C4-2B (cell line): Measurements from ENCODE around the gene DPP8.

Experiments used
- ZFX ChIP-seq: fragments of 450-650 bp; IDR thresholded peaks from 2 replicates; pipeline ENCODE4 v1.6.1; 2017
- TF ChIP-seq, protein P1 (sequence below): fragments of 450-650 bp; conservative IDR thresholded peaks from 2 replicates; pipeline ENCODE4 v1.5.1; 2017; ENCODE audit warnings: mild to moderate bottlenecking

DNA sequence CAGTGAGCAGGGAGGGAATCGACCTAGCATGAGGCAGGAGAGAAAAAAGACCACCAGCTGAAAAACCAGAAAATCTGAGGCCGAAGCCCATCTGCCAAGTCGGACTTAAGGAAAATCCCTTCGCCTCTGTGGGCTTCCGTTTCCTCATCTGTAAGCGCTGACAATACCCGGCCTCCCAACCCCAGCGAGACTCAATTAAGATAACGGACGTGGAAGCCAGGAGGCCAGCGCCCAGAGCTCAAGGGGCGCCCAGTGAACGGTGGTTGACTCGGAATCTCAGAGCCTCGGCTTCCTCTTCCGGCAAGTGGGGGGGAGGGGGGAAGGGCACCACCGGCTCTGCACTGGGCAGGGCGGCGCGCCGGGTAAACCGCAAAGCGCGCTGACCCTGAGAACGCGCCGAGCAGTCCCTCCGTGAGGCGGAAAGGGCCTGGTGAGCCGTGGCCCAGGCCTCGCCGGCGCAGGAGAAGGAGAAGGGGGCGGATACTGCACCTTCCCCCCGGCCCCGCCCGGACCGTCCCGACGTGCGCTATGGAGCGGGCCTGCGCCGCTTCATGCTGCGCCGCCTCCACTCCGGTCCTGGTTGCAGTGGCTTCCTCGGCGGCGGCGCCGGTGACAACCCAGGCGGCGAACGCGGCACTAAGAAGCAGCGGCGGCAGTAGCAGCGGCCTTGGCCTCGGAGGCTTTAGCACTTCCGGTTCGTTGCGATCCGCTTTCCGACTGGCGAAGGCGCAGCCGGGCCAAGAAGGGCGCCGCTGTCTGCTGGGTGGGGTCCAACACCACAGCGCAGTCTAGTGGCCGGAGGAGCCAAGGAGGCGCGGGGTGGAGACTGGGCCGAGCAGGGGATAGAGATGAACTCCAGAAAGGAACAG, at the start of gene DPP8:
- TF ChIP-seq, protein P1, sequence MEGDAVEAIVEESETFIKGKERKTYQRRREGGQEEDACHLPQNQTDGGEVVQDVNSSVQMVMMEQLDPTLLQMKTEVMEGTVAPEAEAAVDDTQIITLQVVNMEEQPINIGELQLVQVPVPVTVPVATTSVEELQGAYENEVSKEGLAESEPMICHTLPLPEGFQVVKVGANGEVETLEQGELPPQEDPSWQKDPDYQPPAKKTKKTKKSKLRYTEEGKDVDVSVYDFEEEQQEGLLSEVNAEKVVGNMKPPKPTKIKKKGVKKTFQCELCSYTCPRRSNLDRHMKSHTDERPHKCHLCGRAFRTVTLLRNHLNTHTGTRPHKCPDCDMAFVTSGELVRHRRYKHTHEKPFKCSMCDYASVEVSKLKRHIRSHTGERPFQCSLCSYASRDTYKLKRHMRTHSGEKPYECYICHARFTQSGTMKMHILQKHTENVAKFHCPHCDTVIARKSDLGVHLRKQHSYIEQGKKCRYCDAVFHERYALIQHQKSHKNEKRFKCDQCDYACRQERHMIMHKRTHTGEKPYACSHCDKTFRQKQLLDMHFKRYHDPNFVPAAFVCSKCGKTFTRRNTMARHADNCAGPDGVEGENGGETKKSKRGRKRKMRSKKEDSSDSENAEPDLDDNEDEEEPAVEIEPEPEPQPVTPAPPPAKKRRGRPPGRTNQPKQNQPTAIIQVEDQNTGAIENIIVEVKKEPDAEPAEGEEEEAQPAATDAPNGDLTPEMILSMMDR: peak; percentile 99
- peak; percentile 94 for TF ChIP-seq ZFX
